DND-41 (cell line): Measurements from ENCODE around the gene EDIL3.

Source experiments
- EZH2 ChIP-seq: IDR thresholded peaks from 3 replicates; pipeline ENCODE4 v1.6.1; 2012; ENCODE audit warnings: borderline replicate concordance, low read depth, mild to moderate bottlenecking, moderate library complexity, low read length, inconsistent platforms; ENCODE audit not compliant: severe bottlenecking
- TF ChIP-seq, protein P1 (sequence below): IDR thresholded peaks from 2 replicates; pipeline ENCODE4 v1.5.1; 2012; ENCODE audit warnings: borderline replicate concordance, low read length, moderate library complexity, mild to moderate bottlenecking; ENCODE audit not compliant: poor library complexity, severe bottlenecking; ENCODE audit errors: extremely low read depth

DNA sequence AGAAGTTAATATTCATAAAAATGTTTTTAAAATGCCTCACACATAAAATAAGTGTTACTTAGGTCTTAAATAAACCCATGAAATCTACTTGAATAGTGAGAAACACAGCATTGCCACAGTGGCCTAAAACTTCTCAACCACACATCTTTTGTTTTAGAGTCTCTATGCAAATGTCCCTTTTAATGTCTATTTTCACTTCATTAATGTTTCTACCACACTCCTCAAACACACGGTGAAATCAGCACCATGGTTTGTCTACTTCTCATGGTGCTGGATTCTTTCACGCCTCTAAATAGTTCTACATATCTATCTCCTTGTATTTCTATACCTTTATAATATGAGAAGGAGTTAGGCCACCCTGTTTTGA lies 111.2 kb downstream of the EDIL3 start:
- TF ChIP-seq, protein P1, sequence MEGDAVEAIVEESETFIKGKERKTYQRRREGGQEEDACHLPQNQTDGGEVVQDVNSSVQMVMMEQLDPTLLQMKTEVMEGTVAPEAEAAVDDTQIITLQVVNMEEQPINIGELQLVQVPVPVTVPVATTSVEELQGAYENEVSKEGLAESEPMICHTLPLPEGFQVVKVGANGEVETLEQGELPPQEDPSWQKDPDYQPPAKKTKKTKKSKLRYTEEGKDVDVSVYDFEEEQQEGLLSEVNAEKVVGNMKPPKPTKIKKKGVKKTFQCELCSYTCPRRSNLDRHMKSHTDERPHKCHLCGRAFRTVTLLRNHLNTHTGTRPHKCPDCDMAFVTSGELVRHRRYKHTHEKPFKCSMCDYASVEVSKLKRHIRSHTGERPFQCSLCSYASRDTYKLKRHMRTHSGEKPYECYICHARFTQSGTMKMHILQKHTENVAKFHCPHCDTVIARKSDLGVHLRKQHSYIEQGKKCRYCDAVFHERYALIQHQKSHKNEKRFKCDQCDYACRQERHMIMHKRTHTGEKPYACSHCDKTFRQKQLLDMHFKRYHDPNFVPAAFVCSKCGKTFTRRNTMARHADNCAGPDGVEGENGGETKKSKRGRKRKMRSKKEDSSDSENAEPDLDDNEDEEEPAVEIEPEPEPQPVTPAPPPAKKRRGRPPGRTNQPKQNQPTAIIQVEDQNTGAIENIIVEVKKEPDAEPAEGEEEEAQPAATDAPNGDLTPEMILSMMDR, result no peak
- TF ChIP-seq EZH2, result no peak
